HEK293 (cell line): ENCODE measurements around the gene ZSCAN22.
A peak's percentile ranks its signal among the peaks of the same experiment; 100 is the strongest.

Source experiments
- CTCF ChIA-PET: fragments of 350-600 bp; formaldehyde crosslinking; extraction: SDS; loops from one replicate; lab custom pipeline; 2021; ENCODE audit warnings: antibody characterized with exemption; lab: Yijun Ruan, JAX
- POLR2A ChIA-PET: fragments of 300-600 bp; formaldehyde crosslinking; extraction: SDS; loops from one replicate; lab custom pipeline; 2020; ENCODE audit warnings: antibody characterized with exemption, inconsistent platforms; lab: Yijun Ruan, JAX
- H3K27ac ChIP-seq: fragments of 200-500 bp; sonication (Bioruptor generic); 2 replicates; pipeline ENCODE4 v1.5.1; 2014; ENCODE audit warnings: low read depth, low read length, control low read depth, inconsistent platforms; ENCODE audit errors: extremely low read depth
- H3K36me3 ChIP-seq, 2 experiments: fragments of 200-500 bp in 1 of 2; sonication (Bioruptor generic) in 1 of 2; 1 replicate in 1 of 2; 2 replicates in 1 of 2; pipeline ENCODE4 v1.5.1; 2014 to 2017; ENCODE audit warnings: inconsistent platforms in 2 of 2, low read length in 2 of 2; ENCODE audit not compliant: control insufficient read depth in 2 of 2, insufficient read depth in 1 of 2
- H3K4me1 ChIP-seq: fragments of 200-500 bp; sonication (Bioruptor generic); 2 replicates; pipeline ENCODE4 v1.5.1; 2014; ENCODE audit warnings: mild to moderate bottlenecking, low read length, inconsistent platforms; ENCODE audit not compliant: control insufficient read depth, insufficient read depth
- H3K4me3 ChIP-seq: 2 replicates; pipeline ENCODE4 v1.5.1; 2011; ENCODE audit warnings: low read depth, mild to moderate bottlenecking, control low read depth, low read length, moderate library complexity
- H3K9me3 ChIP-seq: fragments of 200-500 bp; sonication (Bioruptor generic); 2 replicates; pipeline ENCODE4 v1.5.1; 2014; ENCODE audit warnings: low read depth, low read length, inconsistent platforms; ENCODE audit not compliant: control insufficient read depth, insufficient read depth
- FEZF1 ChIP-seq: fragments of 450-650 bp; formaldehyde crosslinking; IDR thresholded peaks from 2 replicates; pipeline ENCODE4 v1.5.1; 2016; ENCODE audit warnings: missing biosample characterization, missing genetic modification characterization
- HOXC10 ChIP-seq: sonication (generic); formaldehyde crosslinking; IDR thresholded peaks from 2 replicates; pipeline ENCODE4 v1.8.1; 2023; ENCODE audit warnings: mild to moderate bottlenecking, missing genetic modification reagents
- KLF17 ChIP-seq: fragments of 450-650 bp; formaldehyde crosslinking; IDR thresholded peaks from 2 replicates; pipeline ENCODE4 v1.5.1; 2016; ENCODE audit warnings: missing biosample characterization, missing genetic modification characterization
- SCRT2 ChIP-seq: fragments of 450-650 bp; formaldehyde crosslinking; IDR thresholded peaks from 2 replicates; pipeline ENCODE4 v1.5.1; 2016; ENCODE audit warnings: missing biosample characterization, missing genetic modification characterization
- ZBTB17 ChIP-seq: fragments of 450-650 bp; formaldehyde crosslinking; IDR thresholded peaks from 2 replicates; pipeline ENCODE4 v1.5.1; 2016; ENCODE audit warnings: missing biosample characterization, missing genetic modification characterization
- ZBTB20 ChIP-seq: fragments of 450-650 bp; formaldehyde crosslinking; IDR thresholded peaks from 2 replicates; pipeline ENCODE4 v1.5.1; 2016; ENCODE audit warnings: missing biosample characterization, missing genetic modification characterization
- ZNF10 ChIP-seq: fragments of 450-650 bp; formaldehyde crosslinking; IDR thresholded peaks from 2 replicates; pipeline ENCODE4 v1.5.1; 2017; ENCODE audit warnings: missing biosample characterization, missing genetic modification characterization
- ZNF112 ChIP-seq: fragments of 450-650 bp; formaldehyde crosslinking; IDR thresholded peaks from 2 replicates; pipeline ENCODE4 v1.5.0; 2017; ENCODE audit warnings: missing biosample characterization, missing genetic modification characterization
- ZNF174 ChIP-seq: fragments of 450-650 bp; formaldehyde crosslinking; IDR thresholded peaks from 2 replicates; pipeline ENCODE4 v1.5.0; 2017; ENCODE audit warnings: missing biosample characterization, mild to moderate bottlenecking, missing genetic modification characterization
- ZNF19 ChIP-seq: fragments of 450-650 bp; formaldehyde crosslinking; IDR thresholded peaks from 2 replicates; pipeline ENCODE4; 2016; ENCODE audit warnings: missing biosample characterization, missing genetic modification characterization, low read depth
- ZNF350 ChIP-seq: fragments of 450-650 bp; formaldehyde crosslinking; IDR thresholded peaks from 2 replicates; pipeline ENCODE4 v1.5.0; 2017; ENCODE audit warnings: missing biosample characterization, mild to moderate bottlenecking, missing genetic modification characterization
- ZNF626 ChIP-seq: fragments of 450-650 bp; sonication (Bioruptor Pico); formaldehyde crosslinking; IDR thresholded peaks from 2 replicates; pipeline ENCODE4 v1.5.1; 2018; ENCODE audit warnings: missing biosample characterization, missing genetic modification characterization, inconsistent platforms
- ZNF639 ChIP-seq: fragments of 450-650 bp; formaldehyde crosslinking; IDR thresholded peaks from 2 replicates; pipeline ENCODE4 v1.5.1; 2016; ENCODE audit warnings: missing biosample characterization, missing genetic modification characterization
- TF ChIP-seq, protein P1 (sequence below): fragments of 450-650 bp; formaldehyde crosslinking; IDR thresholded peaks from 2 replicates; pipeline ENCODE4 v1.5.1; 2016; ENCODE audit warnings: missing biosample characterization, missing genetic modification characterization
- TF ChIP-seq, protein P2 (sequence below): fragments of 450-650 bp; formaldehyde crosslinking; IDR thresholded peaks from 2 replicates; pipeline ENCODE4 v1.5.1; 2016; ENCODE audit warnings: missing biosample characterization, missing genetic modification characterization, borderline replicate concordance

Gene ZSCAN22

GRCh38 chr19:58387338-58388174 is 60.8 kb downstream of the ZSCAN22 start (continued):
- TF ChIP-seq KLF17 (tag by site-specific recombination) (no peak), ZNF350 (tag by site-specific recombination) (no peak), ZNF10 (tag by site-specific recombination) (no peak), ZNF626 (tag by site-specific recombination) (no peak), ZNF174 (no peak)
- TF ChIP-seq, protein P1, sequence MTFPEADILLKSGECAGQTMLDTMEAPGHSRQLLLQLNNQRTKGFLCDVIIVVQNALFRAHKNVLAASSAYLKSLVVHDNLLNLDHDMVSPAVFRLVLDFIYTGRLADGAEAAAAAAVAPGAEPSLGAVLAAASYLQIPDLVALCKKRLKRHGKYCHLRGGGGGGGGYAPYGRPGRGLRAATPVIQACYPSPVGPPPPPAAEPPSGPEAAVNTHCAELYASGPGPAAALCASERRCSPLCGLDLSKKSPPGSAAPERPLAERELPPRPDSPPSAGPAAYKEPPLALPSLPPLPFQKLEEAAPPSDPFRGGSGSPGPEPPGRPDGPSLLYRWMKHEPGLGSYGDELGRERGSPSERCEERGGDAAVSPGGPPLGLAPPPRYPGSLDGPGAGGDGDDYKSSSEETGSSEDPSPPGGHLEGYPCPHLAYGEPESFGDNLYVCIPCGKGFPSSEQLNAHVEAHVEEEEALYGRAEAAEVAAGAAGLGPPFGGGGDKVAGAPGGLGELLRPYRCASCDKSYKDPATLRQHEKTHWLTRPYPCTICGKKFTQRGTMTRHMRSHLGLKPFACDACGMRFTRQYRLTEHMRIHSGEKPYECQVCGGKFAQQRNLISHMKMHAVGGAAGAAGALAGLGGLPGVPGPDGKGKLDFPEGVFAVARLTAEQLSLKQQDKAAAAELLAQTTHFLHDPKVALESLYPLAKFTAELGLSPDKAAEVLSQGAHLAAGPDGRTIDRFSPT (tag by site-specific recombination): no peak

DNA sequence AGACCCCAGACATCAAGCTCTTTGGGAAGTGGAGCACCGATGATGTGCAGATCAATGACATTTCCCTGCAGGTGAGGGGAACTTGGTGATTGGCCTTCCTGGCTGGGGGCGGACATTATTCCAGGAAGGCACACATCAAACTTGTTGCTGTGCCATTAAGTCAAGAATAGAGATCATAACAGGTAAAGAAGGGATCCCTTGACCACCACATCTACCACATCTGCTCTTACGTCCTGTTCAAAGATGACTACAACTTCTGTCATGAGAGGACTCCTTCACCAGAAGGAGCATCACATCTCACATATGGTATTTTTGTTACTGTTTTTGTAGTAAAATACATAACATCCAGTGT is 61.4 kb downstream of the ZSCAN22 start:
- TF ChIP-seq ZBTB20 (tag by site-specific recombination) (no peak), ZNF19 (tag by site-specific recombination) (no peak), ZBTB17 (tag by site-specific recombination) (peak; percentile 9; the same call in 1 of the 2 replicates), ZNF639 (tag by site-specific recombination) (no peak), FEZF1 (no peak), ZNF112 (tag by site-specific recombination) (no peak), HOXC10 (CRISPR knock-in tag) (no peak), SCRT2 (peak; percentile 80)
- TF ChIP-seq, protein P2, sequence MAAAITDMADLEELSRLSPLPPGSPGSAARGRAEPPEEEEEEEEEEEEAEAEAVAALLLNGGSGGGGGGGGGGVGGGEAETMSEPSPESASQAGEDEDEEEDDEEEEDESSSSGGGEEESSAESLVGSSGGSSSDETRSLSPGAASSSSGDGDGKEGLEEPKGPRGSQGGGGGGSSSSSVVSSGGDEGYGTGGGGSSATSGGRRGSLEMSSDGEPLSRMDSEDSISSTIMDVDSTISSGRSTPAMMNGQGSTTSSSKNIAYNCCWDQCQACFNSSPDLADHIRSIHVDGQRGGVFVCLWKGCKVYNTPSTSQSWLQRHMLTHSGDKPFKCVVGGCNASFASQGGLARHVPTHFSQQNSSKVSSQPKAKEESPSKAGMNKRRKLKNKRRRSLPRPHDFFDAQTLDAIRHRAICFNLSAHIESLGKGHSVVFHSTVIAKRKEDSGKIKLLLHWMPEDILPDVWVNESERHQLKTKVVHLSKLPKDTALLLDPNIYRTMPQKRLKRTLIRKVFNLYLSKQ (tag by site-specific recombination): no peak
- Histone ChIP-seq H3K4me1 (peaks cover 16% of the 10 kb centered on the region), H3K9me3 (no peaks in the 10 kb centered on the region), H3K27ac (peak overlapping the region; percentile 68; the same call in 1 of the 2 replicates), H3K4me3 (peak overlapping the region; percentile 77), H3K36me3 (peaks cover 50 to 54% of the 10 kb centered on the region in 2 experiments)
- CTCF ChIA-PET: interaction anchor here (0.6 to 0.8 kb wide), 2 partner anchors 81 to 205 kb away, joined by 3 to 5 read pairs; no protein-coding TSS in a partner anchor
- POLR2A ChIA-PET: interaction anchor here (1.6 to 4.2 kb wide), 5 partner anchors 12 to 156 kb away, joined by 4 to 28 read pairs (median 6); partner anchors contain the start of genes TRIM28, ZNF497, ZNF584 and ZSCAN22
